Stimulated activated CD8-positive, alpha-beta memory T cell treated with anti-CD3 and anti-CD28 coated beads, Interleukin-4, amount 100 ng/mL, for 48 hours (primary cell): ENCODE measurements around the gene CD4.

Experiments used
- DNase-seq: peaks from one replicate; pipeline ENCODE4 v3.0.0-alpha.2; 2020

The CD4 gene

DNA sequence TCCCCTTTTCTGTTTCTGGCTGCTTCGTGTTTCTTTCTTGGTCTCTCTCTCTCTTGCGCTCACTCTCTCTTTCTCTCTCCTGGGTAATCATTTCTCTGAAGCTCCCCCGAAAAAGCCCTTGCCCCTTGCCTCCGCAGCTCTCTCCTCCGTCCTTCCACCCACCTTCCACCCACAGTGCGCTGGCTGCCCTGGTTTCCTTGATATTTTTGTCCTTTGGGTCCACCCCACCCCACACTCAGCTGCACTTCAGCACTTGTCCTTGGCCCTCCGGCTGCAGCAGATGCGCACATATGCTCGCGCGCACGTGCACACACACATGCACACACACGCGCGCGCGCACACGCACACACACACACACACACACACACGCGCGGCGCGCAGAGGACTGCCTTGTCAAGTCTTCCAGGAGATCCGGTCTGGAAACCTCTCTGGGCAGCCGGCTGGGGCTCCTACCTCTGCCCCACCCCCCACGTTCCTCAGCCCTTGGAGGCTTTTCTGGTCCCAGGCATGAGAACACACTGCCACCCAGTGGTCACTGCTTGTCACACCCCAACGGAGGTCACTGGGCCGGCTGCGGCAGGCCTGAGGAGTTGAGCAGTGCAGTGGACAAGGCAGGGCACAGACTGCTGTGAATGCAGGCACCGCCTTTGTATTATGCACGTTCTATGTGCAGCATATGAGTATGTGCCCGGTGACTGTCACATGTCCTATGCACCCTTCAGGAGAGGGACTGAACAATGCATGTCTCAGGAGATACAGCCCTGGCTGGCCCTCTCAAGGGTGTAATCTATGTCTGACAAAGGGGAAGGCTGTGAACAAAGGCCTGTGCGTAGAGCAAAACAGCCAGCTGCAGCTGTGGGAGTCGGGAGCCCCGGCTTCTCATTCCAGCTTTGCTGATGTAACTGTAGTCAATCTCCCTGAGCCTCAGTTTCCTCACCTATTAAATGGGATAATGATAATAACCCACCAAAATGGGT, 10.5 kb upstream of the CD4 start:
- DNase-seq, result peak; percentile 94

DNA sequence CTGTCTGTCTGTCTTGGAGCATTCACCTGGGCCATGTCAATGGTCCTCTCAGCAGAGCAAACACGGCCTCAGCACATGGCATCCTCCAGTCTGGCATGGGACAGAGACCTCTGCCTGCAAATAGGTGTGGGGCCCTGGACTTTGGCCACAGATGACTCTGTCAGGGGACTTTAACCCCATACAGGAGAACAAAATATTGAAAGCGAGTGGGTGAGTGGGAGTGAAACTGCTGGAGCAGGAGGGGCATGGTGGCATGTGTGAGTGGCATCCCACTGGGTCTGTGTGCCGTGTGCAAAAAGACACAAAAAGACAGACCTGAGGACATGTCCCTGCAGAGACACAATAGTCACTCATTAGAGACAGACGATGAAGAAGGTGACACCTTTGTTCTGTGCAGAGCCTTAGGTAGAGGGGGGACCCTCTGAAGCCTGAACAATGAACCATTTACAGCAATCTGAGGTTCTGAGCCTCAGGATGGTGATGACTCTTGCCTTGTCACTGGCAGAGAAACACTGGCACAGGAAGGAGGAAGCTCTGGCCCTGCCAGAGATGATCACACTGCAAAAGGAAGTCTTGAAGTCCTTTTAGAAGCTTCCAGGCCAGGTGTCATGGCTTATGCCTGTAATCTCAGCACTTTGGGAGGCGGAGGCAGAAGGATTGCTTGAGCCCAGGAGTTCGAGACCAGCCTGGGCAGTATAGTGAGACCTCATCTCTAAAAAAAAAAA, 9.5 kb upstream of the CD4 start:
- no peak for DNase-seq

- DNase-seq, result peak; percentile 57
These were observed 8.8 kb upstream of the CD4 start for GRCh38 chr12:6780573-6780972.

- DNase-seq, result no peak
These were observed 7.2 kb upstream of the CD4 start for GRCh38 chr12:6782119-6782518.

GRCh38 chr12:6782850-6783566, 6.3 kb upstream of the CD4 start:
- no peak for DNase-seq

DNA sequence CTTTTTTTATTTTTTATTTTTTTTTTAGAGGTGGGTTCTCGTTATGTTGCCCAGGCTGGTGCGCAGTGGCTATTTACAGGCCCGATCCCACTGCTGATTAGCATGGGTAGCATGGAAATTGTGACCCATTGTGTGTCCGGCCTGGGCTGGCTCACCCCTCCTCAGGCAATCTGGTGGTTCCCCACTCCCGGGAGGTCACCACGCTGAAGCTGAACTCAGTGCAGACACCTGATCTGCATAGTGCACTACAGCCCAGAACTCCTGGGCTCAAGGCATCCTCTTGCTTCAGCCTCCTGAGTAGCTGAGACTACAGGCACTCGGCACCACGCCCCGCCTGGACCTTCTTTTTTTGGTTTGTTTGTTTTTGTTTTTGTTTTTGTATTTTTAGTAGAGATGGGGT, 5.5 kb upstream of the CD4 start:
- DNase-seq, result no peak

DNA sequence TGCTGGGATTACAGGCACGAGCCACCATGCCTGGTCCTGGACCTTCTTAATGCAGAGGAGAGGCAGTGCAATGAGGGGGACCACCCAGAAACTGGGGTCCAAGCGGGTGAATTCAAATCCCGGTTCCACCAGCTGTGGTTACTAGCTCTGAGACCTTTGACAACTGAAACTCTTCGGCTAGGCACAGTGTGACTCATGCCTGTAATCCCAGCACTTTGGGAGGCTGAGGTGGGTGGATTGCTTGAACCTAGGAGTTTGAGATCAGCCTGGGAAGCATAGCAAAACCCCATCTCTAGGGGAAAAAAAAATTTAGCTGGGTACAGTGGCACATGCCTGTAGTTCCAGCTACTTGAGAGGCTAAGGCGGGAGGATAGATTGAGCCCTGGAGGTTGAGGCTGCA, 5.0 kb upstream of the CD4 start:
- DNase-seq, result no peak

DNA sequence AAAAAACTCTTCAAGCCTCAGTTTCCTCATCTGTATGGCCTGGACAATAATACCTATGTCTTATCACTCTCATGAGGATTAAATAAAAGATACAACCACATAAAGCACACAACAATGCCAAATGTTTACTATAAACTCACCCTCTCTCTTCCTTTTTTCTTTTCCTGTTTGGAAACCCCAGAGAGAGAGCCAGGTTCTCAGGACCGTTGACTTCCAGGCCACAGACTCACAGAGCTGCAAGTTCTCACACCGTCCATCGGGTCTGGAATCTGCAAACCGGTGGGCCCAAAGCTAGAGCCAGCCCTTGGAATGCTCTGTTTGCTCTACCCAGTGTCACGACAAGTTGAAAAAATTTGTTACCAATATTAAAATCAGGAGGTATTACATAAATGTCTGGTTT, 4.6 kb upstream of the CD4 start:
- no peak for DNase-seq

DNA sequence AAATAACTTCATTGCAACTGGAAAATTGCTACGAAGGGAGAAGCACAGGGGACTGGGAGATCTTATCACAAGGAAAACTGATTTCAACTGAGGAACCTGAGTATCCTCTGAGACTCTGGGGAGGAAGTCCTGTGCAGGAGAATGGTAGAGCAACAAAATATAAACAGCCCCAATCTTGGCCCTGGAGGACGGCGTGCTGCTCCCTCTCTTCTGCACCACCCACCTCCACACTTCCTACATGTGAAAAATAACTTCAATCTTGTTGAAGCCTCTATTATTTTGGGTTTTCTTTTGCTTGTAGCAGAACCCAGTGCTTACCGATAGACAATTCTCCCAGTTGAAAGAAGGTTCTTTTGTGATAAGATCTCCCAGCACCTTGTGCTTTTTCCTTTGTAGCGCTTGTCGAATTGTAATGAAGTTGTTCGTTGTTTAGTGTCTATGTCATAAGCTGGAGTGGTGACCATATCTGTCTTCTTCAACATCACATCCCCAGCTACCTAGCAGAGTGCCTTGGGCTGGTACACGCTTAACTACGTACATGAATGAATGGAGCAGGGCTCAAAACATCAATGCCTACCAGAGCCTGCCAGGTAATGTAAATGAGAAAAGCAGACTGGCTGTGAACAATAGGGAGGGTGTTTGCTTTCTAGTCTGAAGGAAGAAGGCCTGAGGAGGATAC, 2.8 kb upstream of the CD4 start:
- DNase-seq, result no peak

GRCh38 chr12:6787309-6787708, 2.0 kb upstream of the CD4 start:
- DNase-seq, result no peak

GRCh38 chr12:6790496-6791150, 1.3 kb downstream of the CD4 start:
- no peak for DNase-seq

DNA sequence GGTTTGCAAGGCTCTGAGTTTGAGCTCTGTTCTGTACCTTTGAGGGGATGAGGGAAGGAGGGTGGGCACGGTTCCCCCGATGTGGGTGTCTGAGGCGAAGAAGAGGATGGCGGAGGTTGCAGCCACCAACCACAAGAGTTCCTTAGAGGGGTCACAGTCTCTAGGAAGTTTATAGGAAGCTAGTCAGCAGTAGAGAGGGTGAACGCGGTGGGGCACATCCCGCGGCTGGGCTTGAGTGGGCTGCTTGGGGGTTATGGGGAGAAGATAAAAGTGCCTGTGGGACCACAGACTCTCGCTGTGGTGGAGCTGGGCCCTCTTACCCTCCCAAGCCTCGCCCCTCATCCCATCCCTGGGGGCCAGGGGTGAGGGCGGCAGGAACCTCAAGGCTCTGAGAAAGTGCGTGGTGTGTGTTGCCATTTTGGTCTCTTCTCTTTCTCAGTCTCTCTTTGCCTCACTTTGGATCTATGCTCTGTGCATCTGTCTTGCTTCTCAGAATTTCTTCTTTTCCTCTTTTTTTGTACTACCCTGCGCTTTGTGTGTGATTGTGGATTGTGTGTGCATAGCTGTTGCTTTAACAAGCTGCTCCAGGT, 2.7 kb downstream of the CD4 start:
- no peak for DNase-seq

DNA sequence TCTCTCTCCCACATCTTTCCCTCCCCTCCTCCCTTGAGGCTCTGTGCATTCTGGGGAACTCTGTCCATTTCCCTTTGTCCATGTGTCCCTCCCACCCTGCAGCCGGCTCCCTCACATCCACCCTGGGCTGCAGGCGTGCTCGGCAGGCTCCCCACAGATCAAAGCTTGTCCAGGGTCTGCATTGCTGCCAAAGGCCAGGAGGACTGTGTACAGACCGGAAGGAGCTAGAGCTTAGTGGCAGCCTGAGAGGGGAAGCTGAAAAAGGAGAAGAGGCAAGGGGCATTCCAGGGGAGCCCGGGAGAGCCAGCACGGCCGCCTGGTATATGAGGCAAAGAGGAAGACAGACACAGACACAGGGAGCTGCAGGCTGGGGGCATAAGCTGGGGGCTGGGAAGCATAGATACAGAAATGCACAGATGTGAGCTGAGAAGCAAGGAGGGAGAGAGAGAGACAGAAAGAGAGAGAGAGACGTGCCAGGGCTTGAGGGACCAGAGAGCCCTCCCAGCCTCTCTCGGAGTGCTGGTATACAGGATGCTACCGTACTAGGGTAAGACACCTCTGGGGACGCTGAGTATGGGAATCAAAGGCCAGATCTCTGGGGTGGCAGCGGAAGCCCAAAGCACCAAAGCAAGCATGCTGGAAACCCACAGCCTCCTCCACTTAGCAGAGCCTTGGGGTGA, 3.3 kb downstream of the CD4 start:
- no peak for DNase-seq

- DNase-seq, result no peak
These were observed 5.8 kb downstream of the CD4 start for GRCh38 chr12:6795088-6795487.

GRCh38 chr12:6796576-6796975, 7.2 kb downstream of the CD4 start:
- DNase-seq, result no peak

- no peak for DNase-seq
These were observed 9.8 kb downstream of the CD4 start for GRCh38 chr12:6799147-6799546.

GRCh38 chr12:6807170-6807569, 17.8 kb downstream of the CD4 start:
- DNase-seq, result no peak

GRCh38 chr12:6809056-6809455, 19.7 kb downstream of the CD4 start:
- no peak for DNase-seq

DNA sequence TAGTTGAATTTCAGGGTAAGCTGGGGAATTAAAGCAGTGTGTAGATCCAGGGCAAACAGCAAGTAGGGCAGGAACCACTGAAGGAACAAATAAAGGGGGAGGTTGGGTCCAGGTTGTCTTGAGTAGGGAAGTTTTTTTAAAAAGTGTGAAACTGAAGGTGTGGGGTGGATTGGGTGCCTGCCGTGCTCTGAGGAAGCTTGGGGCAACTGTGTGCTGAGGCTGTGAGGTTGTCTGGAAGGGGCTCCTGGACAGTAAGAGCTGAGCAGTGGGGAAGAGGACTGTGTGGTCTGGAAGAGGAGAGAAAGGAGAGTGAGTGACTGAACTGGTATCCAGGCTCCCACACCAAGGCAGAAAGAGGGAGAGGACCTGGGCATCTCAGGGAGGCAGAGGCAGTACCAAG, 21.4 kb downstream of the CD4 start:
- no peak for DNase-seq

- DNase-seq, result no peak
These were observed 24.0 kb downstream of the CD4 start for GRCh38 chr12:6813363-6813762.

- no peak for DNase-seq
These were observed 27.3 kb downstream of the CD4 start for GRCh38 chr12:6816598-6816997.
